ENCODE data around the gene TRIM40.
"Not testable (repeated sequence)": the region's sequence is repeated elsewhere in the genome, so short reads cannot be mapped to it uniquely, and the experiment has no call there.

Gene TRIM40

DNA sequence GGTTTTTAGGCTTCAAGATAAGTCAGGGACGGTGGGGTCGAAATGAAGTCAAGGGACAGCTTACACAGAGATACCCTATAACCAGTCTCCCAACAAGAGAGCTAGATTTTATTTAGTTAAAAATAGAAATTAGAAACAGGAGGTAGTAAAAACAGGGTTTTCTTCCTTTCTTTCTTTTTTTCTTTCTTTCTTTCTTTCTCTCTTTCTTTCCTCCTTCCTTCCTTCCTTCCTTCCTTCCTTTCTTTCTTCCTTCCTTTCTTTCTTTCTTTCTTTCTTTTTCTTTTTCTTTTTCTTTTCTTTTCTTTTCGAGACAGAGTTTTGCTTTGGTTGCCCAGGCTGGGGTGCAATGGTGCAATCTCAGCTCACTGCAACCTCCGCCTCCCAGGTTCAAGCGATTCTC is 17.2 kb upstream of the TRIM40 start:
- not testable (repeated sequence) for H3K36me3 ChIP-seq (ENCODE audit: insufficient read depth, low read length); H3K9me3 ChIP-seq (replicated peaks; ENCODE audit: low read length); H3K4me2 ChIP-seq (ENCODE audit: low read length); H3K4me3 ChIP-seq (ENCODE audit: low read length); H3K9ac ChIP-seq (ENCODE audit: low read depth, low read length); H3K4me1 ChIP-seq (ENCODE audit: control insufficient read depth, insufficient read depth, low read length)
- H3K27me3 ChIP-seq (ENCODE audit: control insufficient read depth, insufficient read depth, low read length) = peaks cover 31% of the 10 kb centered on the region

GRCh38 chr6:30121446-30122366 is 14.2 kb upstream of the TRIM40 start:
- no peak overlapping the region for H3K4me2 ChIP-seq (ENCODE audit: low read length)
- no peaks in the 10 kb centered on the region for H3K36me3 ChIP-seq (ENCODE audit: insufficient read depth, low read length)
- H3K9ac ChIP-seq (ENCODE audit: low read depth, low read length) = no peak overlapping the region
- peaks cover 5% of the 10 kb centered on the region for H3K4me1 ChIP-seq (ENCODE audit: control insufficient read depth, insufficient read depth, low read length)
- no peak overlapping the region for H3K4me3 ChIP-seq (ENCODE audit: low read length)
- no peaks in the 10 kb centered on the region for H3K9me3 ChIP-seq (replicated peaks; ENCODE audit: low read length)
- H3K27me3 ChIP-seq (ENCODE audit: control insufficient read depth, insufficient read depth, low read length) = peaks cover 37% of the 10 kb centered on the region

DNA sequence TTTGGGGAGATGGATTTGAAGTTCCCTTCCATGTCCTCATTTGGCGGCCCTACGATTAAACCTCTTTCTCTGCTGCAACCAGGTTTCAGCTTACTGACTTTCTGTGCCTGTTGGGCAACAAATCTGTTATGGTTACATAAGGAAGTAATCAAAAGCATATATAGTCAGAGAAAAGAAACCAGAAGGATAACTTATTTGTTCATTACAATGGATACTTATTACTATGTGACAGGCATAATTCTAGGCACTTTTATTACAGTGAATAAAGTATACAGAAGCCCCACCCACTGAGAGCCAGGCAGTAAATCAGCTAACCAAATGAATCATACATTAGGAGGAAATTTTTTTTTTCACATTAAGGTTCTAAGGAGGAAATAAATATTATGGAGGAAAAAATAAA is 13.4 kb upstream of the TRIM40 start:
- Histone ChIP-seq H3K4me1 (ENCODE audit: control insufficient read depth, insufficient read depth, low read length) (peaks cover 5% of the 10 kb centered on the region), H3K27me3 (ENCODE audit: control insufficient read depth, insufficient read depth, low read length) (peaks cover 45% of the 10 kb centered on the region), H3K9me3 (replicated peaks; ENCODE audit: low read length) (no peaks in the 10 kb centered on the region), H3K36me3 (ENCODE audit: insufficient read depth, low read length) (no peaks in the 10 kb centered on the region), H3K9ac (ENCODE audit: low read depth, low read length) (no peak overlapping the region), H3K4me3 (ENCODE audit: low read length) (no peak overlapping the region), H3K4me2 (ENCODE audit: low read length) (no peak overlapping the region)

GRCh38 chr6:30127238-30128093 is 8.5 kb upstream of the TRIM40 start:
- no peaks in the 10 kb centered on the region for H3K36me3 ChIP-seq (ENCODE audit: insufficient read depth, low read length)
- H3K9me3 ChIP-seq (replicated peaks; ENCODE audit: low read length) = no peaks in the 10 kb centered on the region
- no peak overlapping the region for H3K4me3 ChIP-seq (ENCODE audit: low read length)
- H3K27me3 ChIP-seq (ENCODE audit: control insufficient read depth, insufficient read depth, low read length) = peaks cover 84% of the 10 kb centered on the region
- H3K4me1 ChIP-seq (ENCODE audit: control insufficient read depth, insufficient read depth, low read length) = no peaks in the 10 kb centered on the region
- no peak overlapping the region for H3K9ac ChIP-seq (ENCODE audit: low read depth, low read length)
- no peak overlapping the region for H3K4me2 ChIP-seq (ENCODE audit: low read length)

GRCh38 chr6:30129265-30130178 is 6.4 kb upstream of the TRIM40 start:
- H3K4me1 ChIP-seq (ENCODE audit: control insufficient read depth, insufficient read depth, low read length) = no peaks in the 10 kb centered on the region
- H3K9ac ChIP-seq (ENCODE audit: low read depth, low read length) = no peak overlapping the region
- no peak overlapping the region for H3K4me3 ChIP-seq (ENCODE audit: low read length)
- H3K9me3 ChIP-seq (replicated peaks; ENCODE audit: low read length) = no peaks in the 10 kb centered on the region
- no peaks in the 10 kb centered on the region for H3K36me3 ChIP-seq (ENCODE audit: insufficient read depth, low read length)
- no peak overlapping the region for H3K4me2 ChIP-seq (ENCODE audit: low read length)
- H3K27me3 ChIP-seq (ENCODE audit: control insufficient read depth, insufficient read depth, low read length) = peaks cover 92% of the 10 kb centered on the region

DNA sequence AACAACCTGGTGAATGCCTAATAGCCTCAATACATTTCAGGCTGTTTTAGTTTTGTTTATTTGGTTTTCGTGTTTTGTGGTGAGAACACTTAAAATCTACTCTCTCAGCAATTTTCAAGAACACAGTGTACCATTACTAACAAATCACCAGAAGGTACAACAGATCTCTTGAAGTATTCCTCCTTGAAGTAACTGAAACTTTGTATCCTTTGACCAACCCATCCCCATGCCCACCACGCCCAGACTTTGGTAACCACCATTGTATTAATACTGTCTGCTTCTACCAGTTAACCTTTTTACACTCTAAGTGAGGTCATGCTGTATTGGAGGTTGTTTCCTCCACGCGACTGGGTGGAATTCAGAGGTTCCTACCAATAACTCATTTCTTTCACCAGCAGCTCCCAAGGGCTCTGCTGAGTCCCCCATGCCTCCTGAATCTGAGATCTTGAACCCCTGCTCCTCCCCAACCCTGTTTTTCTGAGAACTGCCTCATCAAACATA is 5.7 kb upstream of the TRIM40 start:
- Histone ChIP-seq H3K36me3 (ENCODE audit: insufficient read depth, low read length) (no peaks in the 10 kb centered on the region), H3K4me2 (ENCODE audit: low read length) (no peak overlapping the region), H3K4me3 (ENCODE audit: low read length) (no peak overlapping the region), H3K27me3 (ENCODE audit: control insufficient read depth, insufficient read depth, low read length) (peaks cover 89% of the 10 kb centered on the region), H3K9me3 (replicated peaks; ENCODE audit: low read length) (no peaks in the 10 kb centered on the region), H3K9ac (ENCODE audit: low read depth, low read length) (no peak overlapping the region), H3K4me1 (ENCODE audit: control insufficient read depth, insufficient read depth, low read length) (no peaks in the 10 kb centered on the region)

DNA sequence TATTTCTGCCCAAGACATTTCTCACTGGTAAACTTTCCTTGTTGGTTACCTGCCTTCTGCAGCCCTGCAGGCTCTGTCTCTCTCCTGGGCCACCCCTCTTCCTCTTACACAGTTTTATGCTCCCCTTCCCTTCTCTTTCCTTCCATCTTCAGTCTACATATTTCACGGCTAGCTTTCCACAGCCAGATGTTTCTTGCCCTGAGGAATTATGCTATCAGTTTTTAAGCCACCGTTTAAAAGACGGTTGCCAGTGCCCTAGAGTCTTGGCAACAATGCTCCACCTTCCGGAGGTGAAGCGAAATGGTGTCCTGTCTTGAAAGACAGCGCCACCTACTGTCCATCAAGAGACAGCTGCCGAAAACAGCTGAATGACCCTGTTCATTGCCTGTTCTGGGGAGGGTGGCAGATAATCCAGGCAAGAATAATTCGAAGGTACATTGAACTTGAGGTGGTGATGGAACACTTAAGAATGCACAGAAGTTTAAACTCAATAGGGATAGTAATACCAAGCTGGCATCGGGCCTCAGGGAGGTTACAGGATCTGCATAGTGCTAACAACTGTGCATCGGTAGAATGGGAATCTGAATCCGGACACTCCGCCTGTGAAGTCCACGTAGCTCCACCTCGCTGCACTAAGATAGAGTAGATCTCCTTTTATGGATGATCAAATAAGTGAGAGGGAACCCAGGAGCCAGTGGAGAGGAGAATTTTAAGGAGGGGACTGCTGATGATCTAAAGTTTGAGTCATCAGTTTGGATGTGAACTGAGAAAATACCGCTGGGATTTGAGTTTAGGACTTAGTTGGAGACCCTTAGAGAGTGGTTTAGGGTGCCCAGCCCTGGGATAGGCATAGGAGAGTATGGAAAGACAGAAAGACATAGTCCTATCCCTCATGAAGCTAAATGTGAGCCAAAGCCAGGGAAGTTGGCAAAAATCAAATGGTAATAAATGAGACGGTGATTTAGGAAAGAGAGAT is 4.8 kb upstream of the TRIM40 start:
- no peaks in the 10 kb centered on the region for H3K4me1 ChIP-seq (ENCODE audit: control insufficient read depth, insufficient read depth, low read length)
- H3K4me2 ChIP-seq (ENCODE audit: low read length) = peak overlapping the region; percentile 13
- no peaks in the 10 kb centered on the region for H3K36me3 ChIP-seq (ENCODE audit: insufficient read depth, low read length)
- H3K9me3 ChIP-seq (replicated peaks; ENCODE audit: low read length) = no peaks in the 10 kb centered on the region
- H3K27me3 ChIP-seq (ENCODE audit: control insufficient read depth, insufficient read depth, low read length) = peaks cover 87% of the 10 kb centered on the region
- no peak overlapping the region for H3K9ac ChIP-seq (ENCODE audit: low read depth, low read length)
- H3K4me3 ChIP-seq (ENCODE audit: low read length) = no peak overlapping the region

DNA sequence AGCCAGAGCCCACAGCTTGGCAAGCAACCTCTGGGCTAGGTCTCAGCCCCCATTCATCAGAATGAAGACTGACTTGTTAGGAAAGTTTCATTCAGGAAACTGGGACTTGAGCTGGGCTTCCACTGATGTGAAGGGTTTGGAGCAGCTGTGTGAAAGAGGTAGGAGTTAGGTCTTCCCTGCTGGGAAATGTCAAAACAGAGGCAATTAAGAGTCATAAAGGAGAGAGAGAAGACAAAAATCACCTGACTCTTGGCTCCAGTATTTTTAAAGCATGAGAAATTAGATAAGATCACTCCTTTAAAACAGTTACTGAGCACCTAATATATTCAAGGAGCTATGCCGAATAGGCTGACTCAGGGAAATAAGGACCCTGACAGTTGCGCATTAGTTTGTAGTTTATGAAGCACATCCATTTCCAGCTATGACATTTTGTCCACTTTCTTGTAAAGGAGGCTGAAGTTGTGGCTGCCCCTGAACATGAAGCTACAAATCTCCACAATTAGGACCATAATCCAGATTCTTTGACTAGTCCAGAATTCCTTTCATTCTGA is 3.9 kb upstream of the TRIM40 start:
- Histone ChIP-seq H3K4me3 (ENCODE audit: low read length) (no peak overlapping the region), H3K27me3 (ENCODE audit: control insufficient read depth, insufficient read depth, low read length) (peaks cover 84% of the 10 kb centered on the region), H3K4me1 (ENCODE audit: control insufficient read depth, insufficient read depth, low read length) (no peaks in the 10 kb centered on the region), H3K36me3 (ENCODE audit: insufficient read depth, low read length) (no peaks in the 10 kb centered on the region), H3K9ac (ENCODE audit: low read depth, low read length) (no peak overlapping the region), H3K9me3 (replicated peaks; ENCODE audit: low read length) (no peaks in the 10 kb centered on the region), H3K4me2 (ENCODE audit: low read length) (no peak overlapping the region)

DNA sequence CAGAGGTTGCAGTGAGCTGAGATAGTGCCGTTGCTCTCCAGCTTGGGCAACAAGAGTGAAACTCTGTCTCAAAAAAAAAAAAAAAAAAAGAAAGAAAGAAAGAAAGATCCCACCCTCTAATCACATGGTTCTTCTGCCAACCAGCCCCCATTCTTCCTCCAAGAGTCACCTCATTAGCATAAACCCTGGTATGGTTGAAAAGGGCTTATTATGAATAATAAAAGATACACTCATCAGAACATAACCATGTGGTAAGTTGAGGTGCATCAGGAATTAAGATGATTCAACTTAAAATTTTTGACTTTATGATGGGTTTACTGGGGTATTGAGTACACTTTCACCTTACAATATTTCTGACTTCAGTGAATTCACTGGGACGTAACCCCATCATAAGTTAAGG is 793 bp upstream of the TRIM40 start:
- H3K9me3 ChIP-seq (replicated peaks; ENCODE audit: low read length) = no peaks in the 10 kb centered on the region
- H3K4me2 ChIP-seq (ENCODE audit: low read length) = no peak overlapping the region
- H3K4me3 ChIP-seq (ENCODE audit: low read length) = no peak overlapping the region
- H3K9ac ChIP-seq (ENCODE audit: low read depth, low read length) = no peak overlapping the region
- H3K4me1 ChIP-seq (ENCODE audit: control insufficient read depth, insufficient read depth, low read length) = no peaks in the 10 kb centered on the region
- no peaks in the 10 kb centered on the region for H3K36me3 ChIP-seq (ENCODE audit: insufficient read depth, low read length)
- peaks cover 65% of the 10 kb centered on the region for H3K27me3 ChIP-seq (ENCODE audit: control insufficient read depth, insufficient read depth, low read length)

Data from skeletal muscle satellite cell (primary cell).